ENCODE results near the gene IWS1.

IWS1 gene

DNA sequence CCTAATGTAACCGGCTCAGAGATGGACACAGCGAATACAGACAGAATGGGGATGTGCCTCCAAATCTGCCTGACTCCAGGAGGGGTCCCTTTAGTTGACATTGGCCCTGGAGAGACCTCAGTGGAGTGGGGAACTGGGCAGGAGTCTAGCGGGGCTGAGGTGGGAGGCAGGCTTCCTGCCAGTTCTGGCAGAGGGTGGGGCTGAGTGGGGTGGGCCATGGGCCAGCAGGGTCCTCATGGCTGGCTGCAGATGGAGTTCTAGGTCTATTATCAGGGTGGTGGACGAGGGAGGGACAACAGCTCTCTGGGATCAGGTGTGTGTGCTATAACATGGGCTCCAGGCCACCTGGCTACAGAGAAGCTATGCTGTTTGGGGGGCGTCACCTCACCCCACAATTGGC is 86.9 kb downstream of the IWS1 start:
- no peak overlapping the region for H3K27ac ChIP-seq
- DNase-seq (ENCODE audit: low spot score) = no peak
- H3K4me3 ChIP-seq = no peak overlapping the region
- TF ChIP-seq, protein P1, sequence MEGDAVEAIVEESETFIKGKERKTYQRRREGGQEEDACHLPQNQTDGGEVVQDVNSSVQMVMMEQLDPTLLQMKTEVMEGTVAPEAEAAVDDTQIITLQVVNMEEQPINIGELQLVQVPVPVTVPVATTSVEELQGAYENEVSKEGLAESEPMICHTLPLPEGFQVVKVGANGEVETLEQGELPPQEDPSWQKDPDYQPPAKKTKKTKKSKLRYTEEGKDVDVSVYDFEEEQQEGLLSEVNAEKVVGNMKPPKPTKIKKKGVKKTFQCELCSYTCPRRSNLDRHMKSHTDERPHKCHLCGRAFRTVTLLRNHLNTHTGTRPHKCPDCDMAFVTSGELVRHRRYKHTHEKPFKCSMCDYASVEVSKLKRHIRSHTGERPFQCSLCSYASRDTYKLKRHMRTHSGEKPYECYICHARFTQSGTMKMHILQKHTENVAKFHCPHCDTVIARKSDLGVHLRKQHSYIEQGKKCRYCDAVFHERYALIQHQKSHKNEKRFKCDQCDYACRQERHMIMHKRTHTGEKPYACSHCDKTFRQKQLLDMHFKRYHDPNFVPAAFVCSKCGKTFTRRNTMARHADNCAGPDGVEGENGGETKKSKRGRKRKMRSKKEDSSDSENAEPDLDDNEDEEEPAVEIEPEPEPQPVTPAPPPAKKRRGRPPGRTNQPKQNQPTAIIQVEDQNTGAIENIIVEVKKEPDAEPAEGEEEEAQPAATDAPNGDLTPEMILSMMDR (IDR thresholded peaks at IDR 0.05) = no peak

DNA sequence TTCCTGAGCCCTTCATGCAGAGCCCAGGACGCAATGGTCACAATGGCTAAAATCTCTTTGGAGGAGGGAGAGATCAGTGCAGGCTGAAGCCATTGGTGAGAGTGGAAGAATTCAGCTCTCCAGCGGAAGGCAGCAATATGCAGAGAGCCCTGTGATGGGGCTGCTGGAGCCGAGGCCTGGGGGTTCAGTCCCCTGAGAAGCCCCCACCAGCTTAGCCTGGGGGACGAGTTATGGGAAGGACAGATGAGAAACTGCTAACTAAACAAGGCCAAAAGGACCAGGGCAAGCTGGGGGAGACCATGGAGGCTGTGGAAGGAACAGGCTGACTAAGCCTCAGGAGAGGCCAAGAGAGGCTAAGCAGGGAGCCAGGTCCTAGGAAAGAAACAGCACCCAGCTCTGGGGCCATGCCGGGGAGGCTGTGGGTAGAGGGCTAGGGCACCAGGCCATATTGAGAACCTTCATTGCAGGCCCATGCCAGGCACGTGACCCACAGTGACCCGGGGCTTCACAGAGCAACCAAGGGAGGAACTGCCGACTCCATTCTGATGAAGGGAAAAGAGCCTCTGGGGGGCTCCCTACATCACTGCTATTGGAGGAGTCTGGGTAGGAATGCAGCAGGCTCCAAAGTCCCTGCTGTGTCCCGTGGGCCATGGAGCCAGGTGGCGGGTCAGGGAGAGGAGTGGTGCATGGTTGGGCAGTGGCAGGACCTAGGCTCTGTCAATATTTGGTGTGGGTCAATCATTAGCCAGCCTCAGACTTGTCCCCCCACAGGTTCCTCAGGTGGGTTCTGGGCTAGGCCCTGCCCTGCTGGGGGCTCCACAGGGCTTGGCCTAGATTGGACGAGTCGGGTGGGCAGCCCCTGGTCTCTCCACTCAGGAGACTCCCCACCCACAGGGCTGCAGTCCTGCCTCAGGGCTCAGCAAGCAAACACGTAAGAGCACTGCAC is 88.2 kb downstream of the IWS1 start:
- no peak overlapping the region for H3K27ac ChIP-seq
- TF ChIP-seq, protein P1 (IDR thresholded peaks at IDR 0.05) = no peak
- no peak overlapping the region for H3K4me3 ChIP-seq
- no peak for DNase-seq (ENCODE audit: low spot score)

DNA sequence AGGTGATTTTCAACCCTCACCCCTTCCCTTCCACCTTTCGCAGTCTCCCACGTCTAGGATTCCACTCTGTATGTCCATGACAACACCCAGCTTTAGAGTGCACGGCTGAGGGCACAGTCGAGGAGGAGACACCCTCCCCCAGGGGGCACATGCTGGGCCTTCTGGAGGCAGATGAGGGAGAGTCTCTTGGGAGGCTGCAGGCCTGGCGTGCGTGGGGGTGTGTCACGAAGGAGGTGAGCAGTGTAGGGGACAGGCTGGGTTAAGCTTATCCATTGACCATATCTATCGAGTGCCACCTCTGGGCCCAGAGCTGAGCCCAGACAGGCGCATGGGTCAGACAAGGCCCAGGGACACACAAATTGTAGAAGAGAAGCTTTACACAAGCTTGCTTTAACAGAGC is 89.2 kb downstream of the IWS1 start:
- TF ChIP-seq, protein P1 (IDR thresholded peaks at IDR 0.05) = no peak
- Histone ChIP-seq H3K27ac (no peak overlapping the region), H3K4me3 (no peak overlapping the region)
- DNase-seq (ENCODE audit: low spot score) = no peak

DNA sequence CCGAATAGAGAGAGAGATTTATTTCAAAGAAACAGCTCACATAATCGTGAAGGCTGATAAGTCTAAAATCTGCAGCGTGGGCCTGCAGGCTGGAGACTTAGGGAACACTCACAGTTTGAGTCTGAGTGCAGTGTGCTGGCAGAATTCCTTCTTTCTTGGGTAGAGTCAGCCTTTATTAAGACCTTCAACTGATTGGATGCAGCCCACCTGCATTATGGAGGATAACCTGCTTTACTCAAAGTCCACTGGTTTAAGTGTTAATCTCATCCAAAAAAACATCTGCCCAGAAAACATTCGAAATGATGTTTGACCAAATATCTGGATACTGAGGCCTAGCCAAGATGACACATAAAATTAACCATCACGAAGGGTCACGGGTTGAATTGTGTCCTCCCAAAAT is 91.8 kb downstream of the IWS1 start:
- Histone ChIP-seq H3K4me3 (no peak overlapping the region), H3K27ac (no peak overlapping the region)
- TF ChIP-seq, protein P1 (IDR thresholded peaks at IDR 0.05) = no peak
- DNase-seq (ENCODE audit: low spot score) = no peak

DNA sequence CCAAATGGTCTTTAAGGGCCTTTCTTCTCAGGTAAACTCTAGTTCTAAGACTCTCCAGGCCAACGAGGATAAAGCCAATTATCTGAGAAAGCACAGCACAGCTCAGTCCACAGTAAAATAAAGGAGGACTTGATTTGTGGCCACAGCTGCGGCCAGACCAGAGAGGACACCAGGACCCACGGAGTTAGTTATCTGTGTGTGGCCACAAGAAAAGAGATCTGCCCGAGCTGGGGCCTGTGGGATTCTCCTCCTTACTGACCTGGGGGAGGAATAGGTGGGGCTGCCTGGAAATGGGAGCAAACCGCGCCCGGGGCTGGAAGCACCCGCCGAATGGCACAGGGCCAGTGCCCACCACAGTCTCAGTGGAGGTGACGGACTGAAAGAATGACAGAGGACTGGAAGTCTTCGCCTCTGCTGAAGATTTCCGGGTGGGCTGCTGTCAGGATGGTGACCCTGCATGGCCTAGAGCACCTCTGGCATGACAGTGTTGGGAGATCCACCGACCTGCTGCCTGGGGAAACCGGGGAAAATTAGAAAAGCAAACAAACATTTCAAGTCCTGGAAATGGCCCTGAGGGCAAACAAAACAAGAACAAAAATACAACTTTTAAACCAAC is 94.8 kb downstream of the IWS1 start:
- TF ChIP-seq, protein P1 (IDR thresholded peaks at IDR 0.05) = no peak
- H3K27ac ChIP-seq = no peak overlapping the region
- H3K4me3 ChIP-seq = no peak overlapping the region
- DNase-seq (ENCODE audit: low spot score) = no peak
